ENCODE data around the gene SNX30.

Gene SNX30

DNA sequence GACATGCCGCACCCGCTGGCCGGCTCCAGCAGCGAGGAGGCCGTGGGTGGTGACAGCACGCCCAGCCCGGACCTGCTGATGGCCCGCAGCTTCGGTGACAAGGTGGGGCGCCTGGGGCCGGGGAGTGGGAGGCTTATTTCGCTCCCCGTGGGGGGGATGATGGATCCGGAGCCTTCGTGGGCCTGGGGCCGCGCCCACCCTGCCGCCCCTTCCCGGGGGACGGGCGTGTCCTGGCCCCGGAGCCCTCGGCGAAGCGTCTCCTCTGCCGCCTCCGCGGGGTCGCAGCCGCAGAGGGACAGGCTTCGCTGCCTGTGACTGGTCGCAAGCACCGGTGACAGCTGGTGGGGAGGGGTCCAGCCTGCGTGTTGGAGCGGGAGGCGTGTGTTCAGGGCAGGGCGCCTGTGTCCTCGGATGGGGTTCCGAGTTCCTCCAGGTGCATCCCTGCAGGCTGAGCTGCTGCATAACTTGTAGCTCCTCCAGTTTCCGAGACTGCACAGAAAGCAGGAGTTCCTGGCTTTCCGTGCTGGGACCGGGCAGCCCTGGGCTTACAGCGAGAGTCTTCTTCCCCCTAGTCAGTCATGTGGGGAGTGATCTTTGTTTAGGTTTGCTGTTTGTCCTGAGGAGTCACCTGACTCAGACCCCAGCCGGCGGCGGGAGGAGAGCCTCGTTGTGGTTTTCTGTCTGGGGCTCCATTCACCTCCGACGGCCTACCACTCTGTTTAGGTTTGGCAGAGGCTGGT, 666 bp downstream of the SNX30 start:
- DNase-seq (ENCODE audit: low read depth in 1 of 2, low spot score in 1 of 2), result peak in 1 of 2 donors; percentile 4

DNA sequence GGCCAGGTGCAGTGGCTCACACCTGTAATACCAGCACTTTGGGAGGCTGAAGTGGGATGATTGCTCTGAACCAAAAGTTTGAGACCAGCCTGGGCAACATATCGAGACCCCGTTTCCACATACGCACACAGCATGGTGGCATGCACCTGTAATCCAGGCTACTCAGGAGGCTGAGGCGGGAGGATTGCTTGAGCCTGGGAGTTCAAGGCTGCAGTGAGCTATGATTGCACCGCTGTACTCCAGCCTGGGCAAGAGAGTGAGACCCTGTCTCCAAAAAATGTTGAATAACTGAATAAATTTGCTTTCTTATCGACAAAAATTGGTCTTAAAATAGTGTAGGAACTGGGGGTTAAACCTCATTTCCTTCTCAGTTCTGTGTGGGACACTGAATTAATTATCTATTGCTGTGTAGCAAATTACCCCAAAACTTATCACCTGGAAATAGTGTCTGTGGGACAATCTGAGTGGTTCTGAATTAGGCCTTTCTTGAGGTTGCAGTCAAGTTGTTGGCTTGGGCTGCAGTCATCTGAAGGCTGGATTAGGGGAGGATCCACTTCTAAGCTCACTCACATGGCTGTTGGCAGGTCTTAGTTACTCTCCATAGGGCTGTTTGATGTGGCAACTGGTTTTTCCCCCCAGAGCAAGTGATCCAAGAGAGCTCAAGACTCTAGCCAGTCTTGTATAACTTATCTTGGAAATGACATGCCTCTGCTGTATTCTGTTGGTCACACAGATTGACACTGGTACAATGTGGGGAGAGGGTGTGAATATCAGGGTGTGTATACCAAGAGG, 2.0 kb downstream of the SNX30 start:
- DNase-seq (ENCODE audit: low read depth in 1 of 2, low spot score in 1 of 2), result no peak

DNA sequence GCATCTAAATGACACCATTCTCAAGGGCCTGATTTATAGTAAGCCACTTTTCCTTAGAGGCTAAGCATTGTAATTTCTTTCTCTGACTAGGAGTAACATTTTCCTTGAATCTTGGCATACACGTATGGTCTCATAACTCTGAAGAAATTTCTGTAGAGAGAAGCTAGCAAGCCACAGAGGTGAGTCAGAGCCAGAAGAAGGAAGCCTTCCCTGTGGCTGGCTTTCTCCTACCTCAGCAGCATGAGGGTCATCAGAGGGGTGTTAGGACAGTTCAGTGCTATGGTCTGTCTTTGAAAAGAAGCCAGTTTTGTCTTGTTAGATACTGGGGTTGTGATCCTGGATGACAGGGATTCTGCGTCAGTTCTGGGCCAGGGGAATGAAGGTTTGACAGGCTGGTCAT, 3.2 kb downstream of the SNX30 start:
- DNase-seq (ENCODE audit: low read depth in 1 of 2, low spot score in 1 of 2), result no peak

DNA sequence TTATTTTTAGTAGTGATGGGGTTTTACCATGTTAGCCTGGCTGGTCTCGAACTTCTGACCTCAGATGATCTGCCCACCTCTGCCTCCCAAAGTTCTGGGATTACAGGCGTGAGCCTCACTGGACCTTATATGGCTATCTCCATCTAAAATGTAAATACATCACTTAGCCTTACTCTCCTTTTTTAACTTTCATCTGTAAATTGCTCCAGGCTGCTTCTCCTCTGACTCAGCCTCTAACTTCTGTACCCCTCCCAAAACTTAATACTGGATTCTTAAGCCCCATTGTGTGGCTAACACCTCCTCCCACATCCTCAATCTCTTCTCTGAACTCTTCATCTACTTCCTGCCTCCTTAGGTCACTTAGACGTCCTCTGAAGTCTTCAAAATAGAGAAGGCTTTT, 4.0 kb downstream of the SNX30 start:
- peak in 1 of 2 donors; percentile 10 for DNase-seq (ENCODE audit: low read depth in 1 of 2, low spot score in 1 of 2)

DNA sequence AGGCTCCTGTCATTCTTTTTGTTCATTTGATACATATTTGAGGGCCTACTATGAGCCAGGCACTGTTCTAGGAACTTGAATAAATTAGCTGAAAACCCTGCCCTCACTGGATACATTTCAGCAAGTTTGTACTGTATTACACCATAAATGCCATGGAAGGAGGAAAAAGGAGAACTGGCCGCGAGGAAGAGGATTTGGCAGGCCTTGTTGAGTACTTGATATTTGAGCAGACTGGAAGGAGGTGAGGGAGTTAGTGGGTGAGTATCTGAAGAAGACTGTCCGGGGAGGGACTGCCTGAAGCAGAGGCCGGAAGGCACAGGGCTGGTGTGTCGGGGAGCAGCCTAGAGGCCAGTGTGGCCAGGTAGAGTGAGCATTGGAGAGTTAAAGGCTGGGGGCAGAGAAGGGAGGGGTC, 4.5 kb downstream of the SNX30 start:
- no peak for DNase-seq (ENCODE audit: low read depth in 1 of 2, low spot score in 1 of 2)

GRCh38 chr9:112755675-112756074, 5.1 kb downstream of the SNX30 start:
- no peak for DNase-seq (ENCODE audit: low read depth in 1 of 2, low spot score in 1 of 2)

DNA sequence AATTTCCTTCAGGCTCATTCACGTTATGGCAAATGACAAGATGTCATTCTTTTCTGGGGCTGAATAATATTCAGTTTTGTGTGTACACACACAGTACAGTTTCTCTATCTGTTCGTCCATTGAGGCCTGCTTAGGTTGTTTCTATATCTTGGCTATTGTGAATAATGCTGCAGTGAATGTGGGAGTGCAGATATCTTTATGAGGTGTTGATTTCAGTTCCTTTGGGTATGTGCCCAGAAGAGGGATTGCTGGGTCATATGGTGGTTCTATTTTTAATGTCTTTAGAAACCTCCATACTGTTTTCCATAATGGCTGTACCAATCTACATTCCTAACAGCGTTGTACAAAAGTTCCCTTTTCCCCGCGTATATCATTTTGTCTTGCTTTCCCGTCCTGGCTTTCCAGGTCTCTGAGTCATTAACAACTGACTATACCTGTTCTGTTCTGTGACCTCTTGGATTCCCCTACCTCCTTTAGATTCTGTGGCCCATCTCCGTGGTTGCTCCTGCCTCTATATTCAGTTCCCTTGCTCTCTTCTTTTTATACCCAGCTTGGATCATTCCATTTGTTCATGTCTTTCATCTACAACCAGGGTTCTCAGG, 6.8 kb downstream of the SNX30 start:
- DNase-seq (ENCODE audit: low read depth in 1 of 2, low spot score in 1 of 2), result no peak

- DNase-seq (ENCODE audit: low read depth in 1 of 2, low spot score in 1 of 2), result no peak
Measured at GRCh38 chr9:112757940-112758339, 7.4 kb downstream of the SNX30 start.

- no peak for DNase-seq (ENCODE audit: low read depth in 1 of 2, low spot score in 1 of 2)
Measured at GRCh38 chr9:112760821-112761220, 10.3 kb downstream of the SNX30 start.

DNA sequence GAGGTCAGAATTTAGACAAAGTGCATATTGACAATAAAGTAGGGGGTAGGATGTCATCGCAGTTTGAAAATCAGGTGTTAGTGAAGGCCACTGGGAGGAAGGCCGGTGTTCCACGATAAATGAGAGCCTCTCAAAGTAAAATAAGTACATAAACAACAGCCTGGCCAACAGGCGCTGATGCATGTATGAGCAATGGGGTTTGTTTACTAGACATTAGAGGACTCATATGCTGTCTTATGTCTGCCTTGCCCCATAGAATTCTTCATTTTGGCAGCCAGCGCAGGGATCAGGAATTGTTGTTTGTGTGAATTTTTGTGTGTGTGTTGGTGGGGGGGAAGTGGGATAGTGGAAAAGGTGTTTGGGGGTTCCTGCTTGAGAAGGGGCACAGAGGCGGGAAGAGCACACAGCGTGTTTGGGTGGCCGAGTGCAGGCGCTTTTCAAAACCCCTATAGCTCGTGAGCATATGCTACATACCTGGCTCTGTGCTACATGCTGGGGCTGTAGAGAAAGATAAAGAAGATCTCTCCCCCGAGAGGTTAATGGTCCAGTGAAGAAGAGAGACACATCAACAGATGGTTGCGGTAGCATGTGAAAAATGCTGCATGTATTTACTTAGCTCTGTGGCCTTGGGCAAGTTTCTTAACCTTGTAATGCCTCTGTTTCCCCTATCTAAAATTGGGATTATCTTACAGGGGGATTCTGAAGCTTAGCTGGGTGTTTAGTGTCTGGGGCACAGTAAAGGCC, 11.5 kb downstream of the SNX30 start:
- DNase-seq (ENCODE audit: low read depth in 1 of 2, low spot score in 1 of 2), result no peak

GRCh38 chr9:112762726-112763518, 12.4 kb downstream of the SNX30 start:
- DNase-seq (ENCODE audit: low read depth in 1 of 2, low spot score in 1 of 2), result no peak

GRCh38 chr9:112764344-112764743, 13.8 kb downstream of the SNX30 start:
- no peak for DNase-seq (ENCODE audit: low read depth in 1 of 2, low spot score in 1 of 2)

- no peak for DNase-seq (ENCODE audit: low read depth in 1 of 2, low spot score in 1 of 2)
Measured at GRCh38 chr9:112764837-112765236, 14.3 kb downstream of the SNX30 start.

GRCh38 chr9:112765281-112765680, 14.7 kb downstream of the SNX30 start:
- DNase-seq (ENCODE audit: low read depth in 1 of 2, low spot score in 1 of 2), result no peak

GRCh38 chr9:112771359-112772214, 21.0 kb downstream of the SNX30 start:
- no peak for DNase-seq (ENCODE audit: low read depth in 1 of 2, low spot score in 1 of 2)

GRCh38 chr9:112772215-112772509, 21.6 kb downstream of the SNX30 start:
- no peak for DNase-seq (ENCODE audit: low read depth in 1 of 2, low spot score in 1 of 2)

GRCh38 chr9:112772551-112772950, 22.0 kb downstream of the SNX30 start:
- no peak for DNase-seq (ENCODE audit: low read depth in 1 of 2, low spot score in 1 of 2)

- DNase-seq (ENCODE audit: low read depth in 1 of 2, low spot score in 1 of 2), result no peak
Measured at GRCh38 chr9:112774006-112774996, 23.7 kb downstream of the SNX30 start.

DNA sequence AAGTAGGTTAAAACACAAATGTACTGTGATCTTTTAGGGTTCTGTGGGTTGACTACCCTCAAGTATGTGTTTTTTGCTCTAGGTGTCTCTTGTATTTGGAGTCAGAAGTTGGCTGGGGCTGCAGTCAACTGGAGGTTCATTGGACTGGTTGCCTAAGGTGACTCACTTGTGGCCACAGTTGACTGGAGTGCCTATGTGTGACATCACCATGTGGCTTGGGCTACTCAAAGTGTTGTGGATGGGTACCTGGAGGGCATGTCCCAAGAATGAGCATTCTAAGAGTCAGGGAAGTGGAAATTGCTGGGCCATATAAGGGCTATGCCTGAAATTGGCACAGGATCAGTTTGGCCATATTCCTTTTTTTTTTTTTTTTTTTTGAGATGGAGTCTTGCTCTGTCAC, 27.4 kb downstream of the SNX30 start:
- DNase-seq (ENCODE audit: low read depth in 1 of 2, low spot score in 1 of 2), result no peak

Measured in stimulated activated CD4-positive, alpha-beta T cell treated with anti-CD3 and anti-CD28 coated beads, Interleukin-15, amount 100 ng/mL, for 1 hour (primary cell).